ENCODE results near the gene MBD3.

DNA sequence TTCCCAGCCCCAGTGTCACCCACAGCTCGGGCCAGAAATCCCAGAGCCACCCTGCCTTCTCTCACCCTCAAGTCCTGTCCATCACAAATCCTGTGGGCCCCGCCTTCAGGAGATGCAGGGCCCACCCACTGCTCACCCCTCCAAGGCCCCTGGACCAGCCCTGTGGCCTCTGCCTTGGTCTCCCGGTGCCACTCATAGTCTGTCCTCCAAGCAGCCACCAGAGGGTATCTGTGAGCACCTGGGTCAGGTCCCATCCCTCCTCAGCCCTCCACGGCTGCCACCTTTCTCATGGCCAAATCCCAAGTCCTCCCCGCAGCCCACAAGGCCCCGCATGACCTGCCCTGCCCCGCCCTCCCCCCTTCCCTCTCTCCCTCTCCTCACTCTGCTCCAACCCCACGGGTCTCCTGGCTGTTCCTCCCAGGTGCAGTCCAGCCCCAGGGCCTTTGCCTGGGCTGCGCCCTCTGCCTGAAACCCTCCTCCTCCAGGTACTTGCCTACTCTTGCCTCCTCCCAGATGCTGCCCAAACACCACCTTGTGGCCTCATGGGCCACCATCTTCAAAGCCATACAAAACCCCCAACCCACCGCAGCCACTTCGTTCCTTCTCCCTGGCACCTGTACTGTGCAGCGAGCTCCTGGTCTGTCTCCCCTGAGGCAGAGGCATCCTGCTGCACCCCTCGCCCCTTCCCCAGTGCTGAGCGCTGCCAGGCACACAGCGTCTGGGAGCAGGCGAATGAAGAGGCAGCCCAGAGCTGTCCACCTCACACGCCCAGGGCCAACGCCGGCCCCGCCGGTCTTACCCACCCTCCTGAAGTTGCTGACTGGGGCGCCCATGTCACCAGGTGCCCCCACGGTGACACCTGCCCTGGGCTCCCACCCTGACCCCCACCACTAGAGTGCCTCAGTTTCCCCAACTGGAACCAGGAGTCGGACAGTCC is 25.8 kb upstream of the MBD3 start:
- TF ChIP-seq, protein P1, sequence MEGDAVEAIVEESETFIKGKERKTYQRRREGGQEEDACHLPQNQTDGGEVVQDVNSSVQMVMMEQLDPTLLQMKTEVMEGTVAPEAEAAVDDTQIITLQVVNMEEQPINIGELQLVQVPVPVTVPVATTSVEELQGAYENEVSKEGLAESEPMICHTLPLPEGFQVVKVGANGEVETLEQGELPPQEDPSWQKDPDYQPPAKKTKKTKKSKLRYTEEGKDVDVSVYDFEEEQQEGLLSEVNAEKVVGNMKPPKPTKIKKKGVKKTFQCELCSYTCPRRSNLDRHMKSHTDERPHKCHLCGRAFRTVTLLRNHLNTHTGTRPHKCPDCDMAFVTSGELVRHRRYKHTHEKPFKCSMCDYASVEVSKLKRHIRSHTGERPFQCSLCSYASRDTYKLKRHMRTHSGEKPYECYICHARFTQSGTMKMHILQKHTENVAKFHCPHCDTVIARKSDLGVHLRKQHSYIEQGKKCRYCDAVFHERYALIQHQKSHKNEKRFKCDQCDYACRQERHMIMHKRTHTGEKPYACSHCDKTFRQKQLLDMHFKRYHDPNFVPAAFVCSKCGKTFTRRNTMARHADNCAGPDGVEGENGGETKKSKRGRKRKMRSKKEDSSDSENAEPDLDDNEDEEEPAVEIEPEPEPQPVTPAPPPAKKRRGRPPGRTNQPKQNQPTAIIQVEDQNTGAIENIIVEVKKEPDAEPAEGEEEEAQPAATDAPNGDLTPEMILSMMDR (optimal IDR thresholded peaks at IDR 0.05 in 1 of 3, IDR thresholded peaks at IDR 0.05 in 1 of 3, conservative IDR thresholded peaks at IDR 0.05 in 1 of 3; ENCODE audit: extremely low read depth in 1 of 3, insufficient read depth in 2 of 3, low read length in 3 of 3), result peak; percentile 25 to 62 (median 50)
- no peak for TF ChIP-seq EZH2 (IDR thresholded peaks at IDR 0.05; ENCODE audit: low read length)
